Spleen (tissue), 11 donors: ENCODE measurements around the gene RIPK4. TPM values are rescaled to one million over a fixed set of nuclear protein-coding genes. Genes with fewer than 3 reads are reported as not detected.

ENCODE experiments used
- DNase-seq: peaks from one replicate; pipeline ENCODE4 v3.0.0-alpha.2; 2020
- H3K27ac ChIP-seq, 8 donors: fragments of 200-600 bp; sonication (generic) in 7 of 8; 1 replicate in 4 of 8; 2 replicates in 4 of 8; pipeline versions ENCODE4 v1.5.0 to v1.8.0; 2016 to 2021; ENCODE audit warnings: inconsistent platforms in 4 of 8, mild to moderate bottlenecking in 4 of 8, moderate library complexity in 1 of 8
- H3K27me3 ChIP-seq, 7 donors: fragments of 200-600 bp; sonication (generic) in 6 of 7; replicated peaks in 1 of 7; 1 replicate in 4 of 7; 2 replicates in 3 of 7; pipeline versions ENCODE4 v1.5.0 to v1.8.0; 2016 to 2021; ENCODE audit warnings: inconsistent platforms in 3 of 7, mild to moderate bottlenecking in 1 of 7
- H3K36me3 ChIP-seq, 6 donors: fragments of 200-600 bp; sonication (generic) in 5 of 6; 1 replicate in 4 of 6; 2 replicates in 2 of 6; pipeline versions ENCODE4 v1.5.0 to v1.8.0; 2016 to 2021; ENCODE audit warnings: inconsistent platforms in 2 of 6
- H3K4me1 ChIP-seq, 6 donors: fragments of 200-600 bp; sonication (generic) in 5 of 6; 1 replicate in 3 of 6; 2 replicates in 3 of 6; pipeline versions ENCODE4 v1.5.0 to v1.8.0; 2016 to 2021; ENCODE audit warnings: inconsistent platforms in 3 of 6
- H3K4me3 ChIP-seq, 8 donors: fragments of 200-600 bp; sonication (generic) in 7 of 8; 1 replicate in 4 of 8; 2 replicates in 4 of 8; pipeline versions ENCODE4 v1.5.0 to v1.8.0; 2016 to 2021; ENCODE audit warnings: inconsistent platforms in 4 of 8, mild to moderate bottlenecking in 4 of 8, moderate library complexity in 2 of 8
- H3K9me3 ChIP-seq, 8 donors: fragments of 200-600 bp; sonication (generic) in 7 of 8; 1 replicate in 4 of 8; 2 replicates in 4 of 8; pipeline versions ENCODE4 v1.5.0 to v1.8.0; 2016 to 2021; ENCODE audit warnings: inconsistent platforms in 4 of 8
- POLR2A ChIP-seq, 3 donors: fragments of 450-650 bp; IDR thresholded peaks; one replicate each; pipeline ENCODE4 v1.5.1; 2017; ENCODE audit warnings: antibody characterized with exemption in 3 of 3, mild to moderate bottlenecking in 1 of 3
- POLR2AphosphoS5 ChIP-seq, 3 donors: sonication (generic); formaldehyde crosslinking; IDR thresholded peaks; one replicate each; pipeline ENCODE4 v1.5.1; 2017; ENCODE audit warnings: antibody characterized with exemption in 3 of 3
- WGBS, 5 donors: extraction: QIAGEN DNeasy Blood & Tissue Kit in 3 of 5; methylation state at CpG; one replicate each; pipeline versions ENCODE4 v1.1.5 to v1.1.7; 2013 to 2018; 5-methylcytosine and 5-hydroxymethylcytosine counted together
- intact Hi-C: fragments of 100-400 bp; cut with DNase I; formaldehyde crosslinking; loops from one replicate; pipeline ENCODE4 v1.15.0; 2023; ENCODE audit warnings: low total_unique reads
- polyA plus RNA-seq, 3 donors: library from polyadenylated mRNA; stranded (reverse); fragments of 200-250 nt; gene quantifications; one replicate each; pipeline ENCODE4 v1.2.1, GENCODE V29; 2013
- total RNA-seq, 7 donors: library from RNA; depleted of rRNA in 3 of 7; stranded (reverse); fragments of >200 nt in 3 of 7; fragmentation: NEBNext Ultra II Directional in 4 of 7; extraction: Animal tissue kit (Norgen Biotek cat#: 25700) in 4 of 7; gene quantifications; one replicate each; pipeline versions ENCODE4 v1.1.0 to v1.2.1, GENCODE V29; 2016 to 2021
- TF ChIP-seq, protein P1 (sequence below), 11 experiments: fragments of 200-600 bp in 7 of 11; fragments of 450-650 bp in 4 of 11; sonication (generic) in 4 of 11; IDR thresholded peaks in 8 of 11; conservative IDR thresholded peaks in 3 of 11; 1 replicate in 7 of 11; 2 replicates in 4 of 11; pipeline versions ENCODE4 v1.4.0 to v1.8.0; 2016 to 2021; ENCODE audit warnings: antibody characterized with exemption in 11 of 11, inconsistent platforms in 4 of 11, mild to moderate bottlenecking in 1 of 11
- donor health status: healthy with polysubstance abuse.
- donor health status: DM: no; HTN: no; CAD: no; lungs with moderate emphysema.
- donor health status: DM: no; HTN: no; CAD: no.
- donor health status: Bipolar disorder and iron deficiency.
- donor health status: healthy.
- donor health status: DM: no; HTN: no; CAD: no.
- donor health status: DM: yes; HTN: yes; CAD: no.

RIPK4 gene
- total and polyA plus RNA-seq, 10 donors, result 0.02 to 0.06 (median 0.06) TPM; not detected in 7

DNA sequence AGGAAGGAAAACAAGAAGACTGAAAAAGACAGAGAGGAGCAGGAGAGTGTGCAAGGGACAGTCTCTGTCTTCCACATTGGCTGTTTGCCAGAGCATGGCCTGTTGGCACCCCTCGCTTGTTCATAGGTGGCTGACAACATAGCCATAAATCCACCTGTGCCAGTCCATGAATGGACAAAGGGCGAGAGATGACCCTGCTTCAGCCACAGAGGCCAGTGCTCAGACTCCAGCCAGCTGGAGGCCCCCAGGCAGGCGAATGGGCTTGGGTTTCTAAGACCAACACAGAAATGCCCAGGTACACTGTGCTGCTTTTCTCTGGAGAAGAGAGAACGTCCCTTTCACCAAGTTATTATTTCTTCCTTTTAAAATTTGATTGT is 60.6 kb downstream of the RIPK4 start:
- 55 to 82% (median 68%) methylated on average over 4 of the region's 4 CpGs for whole genome bisulfite sequencing, 5 donors
- H3K27ac ChIP-seq, result no peak overlapping the region
- intact Hi-C loops, result no loop called here
- peaks cover 0 to 11% (median 0%) of the 10 kb centered on the region in 8 donors for H3K9me3 ChIP-seq
- TF ChIP-seq POLR2A (IDR thresholded peaks at IDR 0.05) (no peak), POLR2AphosphoS5 (IDR thresholded peaks at IDR 0.05) (no peak)
- TF ChIP-seq, protein P1, sequence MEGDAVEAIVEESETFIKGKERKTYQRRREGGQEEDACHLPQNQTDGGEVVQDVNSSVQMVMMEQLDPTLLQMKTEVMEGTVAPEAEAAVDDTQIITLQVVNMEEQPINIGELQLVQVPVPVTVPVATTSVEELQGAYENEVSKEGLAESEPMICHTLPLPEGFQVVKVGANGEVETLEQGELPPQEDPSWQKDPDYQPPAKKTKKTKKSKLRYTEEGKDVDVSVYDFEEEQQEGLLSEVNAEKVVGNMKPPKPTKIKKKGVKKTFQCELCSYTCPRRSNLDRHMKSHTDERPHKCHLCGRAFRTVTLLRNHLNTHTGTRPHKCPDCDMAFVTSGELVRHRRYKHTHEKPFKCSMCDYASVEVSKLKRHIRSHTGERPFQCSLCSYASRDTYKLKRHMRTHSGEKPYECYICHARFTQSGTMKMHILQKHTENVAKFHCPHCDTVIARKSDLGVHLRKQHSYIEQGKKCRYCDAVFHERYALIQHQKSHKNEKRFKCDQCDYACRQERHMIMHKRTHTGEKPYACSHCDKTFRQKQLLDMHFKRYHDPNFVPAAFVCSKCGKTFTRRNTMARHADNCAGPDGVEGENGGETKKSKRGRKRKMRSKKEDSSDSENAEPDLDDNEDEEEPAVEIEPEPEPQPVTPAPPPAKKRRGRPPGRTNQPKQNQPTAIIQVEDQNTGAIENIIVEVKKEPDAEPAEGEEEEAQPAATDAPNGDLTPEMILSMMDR (IDR thresholded peaks at IDR 0.05 in 8 of 11, conservative IDR thresholded peaks at IDR 0.05 in 3 of 11), result no peak
- H3K36me3 ChIP-seq, result no peaks in the 10 kb centered on the region
- no peaks in the 10 kb centered on the region for H3K4me1 ChIP-seq
- H3K4me3 ChIP-seq, result no peak overlapping the region
- DNase-seq, result no peak
- H3K27me3 ChIP-seq, result peaks cover 0 to 77% (median 0%) of the 10 kb centered on the region in 7 donors

DNA sequence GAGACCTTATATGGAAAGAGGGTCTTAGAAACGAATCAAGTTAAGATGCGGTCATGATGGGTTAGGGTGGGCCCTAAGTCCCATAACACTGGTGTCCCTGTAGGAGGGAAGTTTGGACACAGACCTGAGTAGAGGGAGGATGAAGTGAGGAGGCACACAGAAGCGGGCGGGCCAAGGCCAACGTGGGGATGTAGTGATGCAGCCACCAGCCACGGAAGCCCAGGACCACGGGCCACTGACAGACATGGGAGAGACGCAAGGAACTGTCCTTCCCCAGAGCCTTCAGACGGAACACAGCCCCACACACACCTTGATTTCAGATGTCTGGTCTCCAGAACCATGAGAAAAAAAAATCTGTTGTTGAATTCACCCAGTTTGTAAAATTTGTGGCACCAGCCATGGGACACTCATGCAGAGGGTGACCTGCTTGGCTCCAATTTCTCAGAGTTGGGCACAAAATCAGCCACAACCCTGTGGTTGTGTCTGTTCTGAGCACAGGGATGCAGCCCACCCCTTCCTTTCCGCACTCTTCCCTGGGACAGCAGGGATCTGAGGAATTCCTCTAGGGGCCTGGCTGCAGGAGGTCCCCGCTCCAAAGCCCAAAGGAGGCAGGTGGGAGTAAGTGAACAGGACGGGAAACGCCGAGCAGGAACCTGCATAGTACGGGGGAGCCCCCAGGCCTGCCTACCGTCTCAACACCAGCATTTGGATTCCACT is 61.1 kb downstream of the RIPK4 start:
- 83 to 90% (median 89%) methylated on average over 16 of the region's 16 CpGs for WGBS, 5 donors
- H3K4me1 ChIP-seq, result no peaks in the 10 kb centered on the region
- intact Hi-C loops, result no loop called here
- no peak overlapping the region for H3K27ac ChIP-seq
- H3K9me3 ChIP-seq, result peaks cover 0 to 11% (median 0%) of the 10 kb centered on the region in 8 donors
- no peak for DNase-seq
- peaks cover 0 to 76% (median 0%) of the 10 kb centered on the region in 7 donors for H3K27me3 ChIP-seq
- TF ChIP-seq POLR2A (IDR thresholded peaks at IDR 0.05), result no peak
- TF ChIP-seq, protein P1 (IDR thresholded peaks at IDR 0.05 in 8 of 11, conservative IDR thresholded peaks at IDR 0.05 in 3 of 11), result no peak
- no peak for TF ChIP-seq POLR2AphosphoS5 (IDR thresholded peaks at IDR 0.05)
- H3K36me3 ChIP-seq, result no peaks in the 10 kb centered on the region
- no peak overlapping the region for H3K4me3 ChIP-seq

DNA sequence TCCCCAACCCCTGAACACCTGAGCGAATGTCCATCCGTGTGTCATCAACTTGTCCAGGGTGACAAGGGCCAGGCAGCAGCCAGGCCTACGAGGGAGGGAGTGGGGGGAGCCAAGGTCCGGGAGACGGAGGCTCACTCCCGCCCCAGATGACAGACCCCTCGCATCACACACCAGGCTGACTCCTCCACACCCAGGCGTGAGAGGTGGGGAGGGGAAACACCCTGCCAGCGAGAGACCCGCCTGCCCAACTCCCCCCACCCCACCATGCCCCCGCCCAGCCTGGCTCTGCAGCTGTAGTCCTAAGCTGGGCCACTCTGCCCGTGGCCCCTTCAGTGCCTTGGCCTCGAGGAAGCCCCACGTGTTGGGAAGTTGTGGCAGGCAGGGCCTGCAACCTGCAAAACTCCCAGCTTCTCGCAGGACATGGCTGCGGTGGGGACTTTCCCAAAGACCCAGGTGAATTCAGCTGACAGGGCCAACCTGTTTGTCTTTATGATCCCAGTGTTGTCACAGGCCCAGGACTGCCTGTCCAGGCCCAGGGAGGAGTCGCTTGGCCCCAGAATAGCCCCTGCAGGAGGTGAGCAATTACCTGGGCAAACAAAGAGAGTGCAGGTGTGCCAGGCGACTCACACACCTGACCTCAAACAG is 62.9 kb downstream of the RIPK4 start:
- H3K27ac ChIP-seq, result no peak overlapping the region
- intact Hi-C loops, result no loop called here
- peaks cover 0 to 11% (median 0%) of the 10 kb centered on the region in 8 donors for H3K9me3 ChIP-seq
- H3K36me3 ChIP-seq, result no peaks in the 10 kb centered on the region
- H3K4me1 ChIP-seq, result no peaks in the 10 kb centered on the region
- WGBS, 5 donors, result 67 to 80% (median 78%) methylated on average over 13 to 18 of the region's 18 CpGs
- no peak for DNase-seq
- no peak overlapping the region for H3K4me3 ChIP-seq
- H3K27me3 ChIP-seq, result peaks cover 0 to 64% (median 0%) of the 10 kb centered on the region in 7 donors
- TF ChIP-seq POLR2A (IDR thresholded peaks at IDR 0.05), result no peak
- TF ChIP-seq POLR2AphosphoS5 (IDR thresholded peaks at IDR 0.05), result no peak
- TF ChIP-seq, protein P1 (IDR thresholded peaks at IDR 0.05 in 8 of 11, conservative IDR thresholded peaks at IDR 0.05 in 3 of 11), result no peak

DNA sequence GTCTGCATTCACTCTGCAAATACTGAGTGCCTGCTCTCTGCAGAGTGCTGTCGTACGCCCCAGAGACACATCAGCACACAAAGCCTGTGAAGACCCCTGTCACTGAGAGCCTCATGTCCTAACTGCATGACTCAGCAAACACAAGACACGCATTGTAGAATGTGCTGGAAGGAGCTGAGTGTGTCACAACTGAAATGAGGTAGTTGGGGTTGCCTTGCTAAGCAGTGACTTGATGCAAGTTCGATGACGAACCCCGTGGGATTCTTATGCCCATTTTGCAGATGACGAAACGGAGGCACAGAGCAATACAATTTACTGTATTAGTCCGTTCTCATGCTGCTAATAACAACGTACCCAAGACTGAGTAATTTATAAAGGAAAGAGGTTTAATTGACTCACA is 65.1 kb downstream of the RIPK4 start:
- intact Hi-C loops, result no loop called here
- 74 to 85% (median 79%) methylated on average over 10 of the region's 10 CpGs for WGBS, 5 donors

More for the DNA sequence above, 65.1 kb downstream of the RIPK4 start:
- no peak for TF ChIP-seq POLR2AphosphoS5 (IDR thresholded peaks at IDR 0.05)
- TF ChIP-seq POLR2A (IDR thresholded peaks at IDR 0.05), result no peak
- TF ChIP-seq, protein P1 (IDR thresholded peaks at IDR 0.05 in 8 of 11, conservative IDR thresholded peaks at IDR 0.05 in 3 of 11), result no peak
- H3K27me3 ChIP-seq, result peaks cover 0 to 49% (median 0%) of the 10 kb centered on the region in 7 donors
- H3K9me3 ChIP-seq, result peaks cover 0 to 5% (median 0%) of the 10 kb centered on the region in 8 donors
- no peak for DNase-seq
- no peak overlapping the region for H3K27ac ChIP-seq
- H3K36me3 ChIP-seq, result no peaks in the 10 kb centered on the region
- no peak overlapping the region for H3K4me3 ChIP-seq
- H3K4me1 ChIP-seq, result no peaks in the 10 kb centered on the region
